Ovary (tissue), 9 donors: Measurements from ENCODE around the gene IL22RA2. TPM values are rescaled to one million over a fixed set of nuclear protein-coding genes. Genes with fewer than 3 reads are reported as not detected.

Experiments
- DNase-seq, 5 donors: peaks; one replicate each; pipeline ENCODE4 v3.0.0-alpha.2; 2019 to 2020
- H3K27ac ChIP-seq, 2 donors: fragments of 200-600 bp; one replicate each; pipeline versions ENCODE4 v1.5.1 to v1.8.0; 2019 to 2022
- H3K27me3 ChIP-seq: fragments of 200-600 bp; one replicate; pipeline ENCODE4 v1.8.0; 2022
- H3K36me3 ChIP-seq: fragments of 200-600 bp; sonication (generic); one replicate; pipeline ENCODE4 v1.5.1; 2019
- H3K4me1 ChIP-seq: one replicate; pipeline ENCODE4 v1.8.1; 2013; ENCODE audit warnings: mild to moderate bottlenecking, moderate library complexity; ENCODE audit not compliant: insufficient read depth
- H3K4me3 ChIP-seq: fragments of 200-600 bp; sonication (generic); one replicate; pipeline ENCODE4 v1.5.1; 2017
- H3K9me3 ChIP-seq, 2 donors: fragments of 200-600 bp in 1 of 2; sonication (generic) in 1 of 2; one replicate each; pipeline versions ENCODE4 v1.5.1 to v1.8.1; 2013 to 2019; ENCODE audit warnings: mild to moderate bottlenecking in 1 of 2, moderate library complexity in 1 of 2
- EP300 ChIP-seq: sonication (generic); formaldehyde crosslinking; IDR thresholded peaks from one replicate; pipeline ENCODE4 v1.6.1; 2017; ENCODE audit warnings: antibody characterized with exemption
- POLR2A ChIP-seq: fragments of 450-650 bp; IDR thresholded peaks from one replicate; pipeline ENCODE4 v1.6.1; 2017; ENCODE audit warnings: antibody characterized with exemption, mild to moderate bottlenecking, moderate library complexity
- WGBS, 3 donors: extraction: QIAGEN DNeasy Blood & Tissue Kit in 1 of 3; methylation state at CpG; one replicate each; pipeline versions ENCODE4 v1.1.5 to v1.1.7; 2013 to 2017; 5-methylcytosine and 5-hydroxymethylcytosine counted together
- intact Hi-C, 4 donors: fragments of 100-400 bp; cut with DNase I; formaldehyde crosslinking; loops; one replicate each; pipeline versions ENCODE4 v1.11.0 to v1.15.1; 2022 to 2023
- polyA plus RNA-seq, 2 donors: library from polyadenylated mRNA; stranded (reverse); fragments of 200-250 nt in 1 of 2; fragments of 350-450 nt in 1 of 2; fragmentation: Illumina TruSeq in 1 of 2; extraction: RNeasy Lipid Tissue Mini Kit (QIAGEN cat#74804) in 1 of 2; gene quantifications; one replicate each; pipeline ENCODE4 v1.2.3, GENCODE V29; 2013 to 2014
- total RNA-seq, 7 donors: library from RNA; depleted of rRNA in 2 of 7; stranded (reverse); fragments of >200 nt in 2 of 7; fragmentation: NEBNext Ultra II Directional in 3 of 7; extraction: Animal tissue kit (Norgen Biotek cat#: 25700) in 3 of 7; gene quantifications; one replicate each; pipeline versions ENCODE4 v1.1.0 to v1.2.4, GENCODE V29; 2016 to 2023
- TF ChIP-seq, protein P1 (sequence below), 3 donors: fragments of 450-650 bp in 2 of 3; fragments of 200-600 bp in 1 of 3; IDR thresholded peaks; one replicate each; pipeline versions ENCODE4 v1.5.1 to v1.8.0; 2016 to 2022; ENCODE audit warnings: antibody characterized with exemption in 3 of 3, mild to moderate bottlenecking in 1 of 3
- donor health status: DM: no; HTN: no; CAD: no; lungs with moderate emphysema.
- donor health status: DM: no; HTN: no; CAD: no.
- donor health status: Bipolar disorder and iron deficiency.
- donor health status: DM: yes; HTN: yes; CAD: no.
- donor health status: DM: no; HTN: no; CAD: no.
- donor health status: DM: yes; HTN: yes; CAD: no.

Gene IL22RA2
- total and polyA plus RNA-seq, 9 donors: not detected

DNA sequence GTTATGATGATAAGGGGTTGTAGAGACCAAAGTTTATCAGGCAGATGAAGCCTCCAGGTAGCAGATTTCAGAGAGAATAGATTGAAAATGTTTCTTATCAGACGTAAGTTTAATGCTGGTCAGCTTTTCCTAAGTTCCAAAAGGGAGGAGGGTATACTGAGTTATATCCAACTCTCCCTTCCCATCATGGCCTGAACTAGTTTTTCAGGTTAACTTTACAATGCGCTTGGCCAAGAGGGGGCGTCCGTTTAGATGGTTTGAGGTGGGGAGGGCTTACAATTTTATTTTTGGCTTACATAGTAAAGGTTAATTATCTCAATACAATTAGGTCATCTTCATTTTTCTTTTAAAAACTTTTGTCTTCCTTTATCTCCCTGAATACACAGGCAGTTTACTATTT is 19.4 kb upstream of the IL22RA2 start:
- no peaks in the 10 kb centered on the region for H3K9me3 ChIP-seq
- no peak overlapping the region for H3K27ac ChIP-seq
- no peaks in the 10 kb centered on the region for H3K27me3 ChIP-seq
- DNase-seq: no peak
- intact Hi-C loops: no loop called here
- H3K36me3 ChIP-seq: no peaks in the 10 kb centered on the region
- TF ChIP-seq POLR2A (no peak), EP300 (no peak)
- TF ChIP-seq, protein P1, sequence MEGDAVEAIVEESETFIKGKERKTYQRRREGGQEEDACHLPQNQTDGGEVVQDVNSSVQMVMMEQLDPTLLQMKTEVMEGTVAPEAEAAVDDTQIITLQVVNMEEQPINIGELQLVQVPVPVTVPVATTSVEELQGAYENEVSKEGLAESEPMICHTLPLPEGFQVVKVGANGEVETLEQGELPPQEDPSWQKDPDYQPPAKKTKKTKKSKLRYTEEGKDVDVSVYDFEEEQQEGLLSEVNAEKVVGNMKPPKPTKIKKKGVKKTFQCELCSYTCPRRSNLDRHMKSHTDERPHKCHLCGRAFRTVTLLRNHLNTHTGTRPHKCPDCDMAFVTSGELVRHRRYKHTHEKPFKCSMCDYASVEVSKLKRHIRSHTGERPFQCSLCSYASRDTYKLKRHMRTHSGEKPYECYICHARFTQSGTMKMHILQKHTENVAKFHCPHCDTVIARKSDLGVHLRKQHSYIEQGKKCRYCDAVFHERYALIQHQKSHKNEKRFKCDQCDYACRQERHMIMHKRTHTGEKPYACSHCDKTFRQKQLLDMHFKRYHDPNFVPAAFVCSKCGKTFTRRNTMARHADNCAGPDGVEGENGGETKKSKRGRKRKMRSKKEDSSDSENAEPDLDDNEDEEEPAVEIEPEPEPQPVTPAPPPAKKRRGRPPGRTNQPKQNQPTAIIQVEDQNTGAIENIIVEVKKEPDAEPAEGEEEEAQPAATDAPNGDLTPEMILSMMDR (IDR thresholded peaks at IDR 0.05): no peak
- peaks cover 5% of the 10 kb centered on the region for H3K4me1 ChIP-seq
- WGBS, 3 donors: 82 to 86% (median 83%) methylated on average over 4 of the region's 4 CpGs
- H3K4me3 ChIP-seq: no peak overlapping the region

DNA sequence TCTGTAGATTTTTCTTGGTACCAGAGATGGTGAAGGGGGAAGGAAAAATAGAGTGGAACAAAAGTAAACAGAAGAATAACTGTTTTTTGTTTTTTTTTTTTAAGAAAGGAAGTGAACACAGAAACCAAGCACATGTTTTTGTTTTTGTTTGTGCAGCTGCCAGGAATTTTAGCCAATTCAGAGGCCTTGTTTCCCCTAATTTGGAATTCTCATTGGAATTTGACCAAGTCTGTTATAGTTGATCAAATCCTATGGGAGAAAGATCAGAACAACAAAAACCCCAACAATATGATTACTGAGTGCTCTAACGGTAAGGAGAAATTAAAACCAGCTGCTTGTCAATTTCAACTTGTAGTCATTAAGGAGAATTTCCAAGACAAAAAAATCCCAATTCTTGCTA is 18.2 kb upstream of the IL22RA2 start:
- DNase-seq: no peak
- TF ChIP-seq EP300 (no peak), POLR2A (no peak)
- TF ChIP-seq, protein P1 (IDR thresholded peaks at IDR 0.05): no peak
- no peaks in the 10 kb centered on the region for H3K27me3 ChIP-seq
- no peaks in the 10 kb centered on the region for H3K36me3 ChIP-seq
- no peaks in the 10 kb centered on the region for H3K9me3 ChIP-seq
- H3K27ac ChIP-seq: no peak overlapping the region
- intact Hi-C loops: no loop called here
- peaks cover 5% of the 10 kb centered on the region for H3K4me1 ChIP-seq
- H3K4me3 ChIP-seq: no peak overlapping the region
- WGBS, 3 donors: 4 to 11% (median 5%) methylated on average over 1 of the region's 1 CpG

DNA sequence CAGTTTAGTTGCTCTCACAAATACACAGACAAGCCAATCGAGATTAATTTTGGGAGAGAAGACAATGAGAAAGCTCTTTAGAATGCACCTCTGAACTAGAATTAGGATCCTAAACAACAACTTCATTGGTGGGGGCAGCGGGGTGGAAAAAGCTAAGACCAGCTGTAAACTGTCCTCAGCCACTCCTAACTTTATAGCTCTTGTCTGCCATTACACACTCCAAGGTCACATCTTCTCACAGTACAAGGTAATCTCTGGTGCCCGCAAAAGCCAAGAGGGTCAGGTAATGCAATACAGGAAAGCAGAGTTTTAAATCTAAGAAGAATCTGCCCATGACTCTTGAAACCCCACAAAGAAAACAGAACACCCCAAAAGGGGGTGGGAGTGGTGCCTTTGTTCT is 17.8 kb upstream of the IL22RA2 start:
- Histone ChIP-seq H3K27ac (no peak overlapping the region), H3K4me3 (no peak overlapping the region), H3K27me3 (no peaks in the 10 kb centered on the region), H3K9me3 (no peaks in the 10 kb centered on the region), H3K36me3 (no peaks in the 10 kb centered on the region), H3K4me1 (peaks cover 5% of the 10 kb centered on the region)
- no peak for TF ChIP-seq POLR2A
- TF ChIP-seq, protein P1 (IDR thresholded peaks at IDR 0.05): no peak
- no peak for TF ChIP-seq EP300
- DNase-seq: no peak
- intact Hi-C loops: no loop called here
- 24 to 43% (median 24%) methylated on average over 3 of the region's 3 CpGs for WGBS, 3 donors

DNA sequence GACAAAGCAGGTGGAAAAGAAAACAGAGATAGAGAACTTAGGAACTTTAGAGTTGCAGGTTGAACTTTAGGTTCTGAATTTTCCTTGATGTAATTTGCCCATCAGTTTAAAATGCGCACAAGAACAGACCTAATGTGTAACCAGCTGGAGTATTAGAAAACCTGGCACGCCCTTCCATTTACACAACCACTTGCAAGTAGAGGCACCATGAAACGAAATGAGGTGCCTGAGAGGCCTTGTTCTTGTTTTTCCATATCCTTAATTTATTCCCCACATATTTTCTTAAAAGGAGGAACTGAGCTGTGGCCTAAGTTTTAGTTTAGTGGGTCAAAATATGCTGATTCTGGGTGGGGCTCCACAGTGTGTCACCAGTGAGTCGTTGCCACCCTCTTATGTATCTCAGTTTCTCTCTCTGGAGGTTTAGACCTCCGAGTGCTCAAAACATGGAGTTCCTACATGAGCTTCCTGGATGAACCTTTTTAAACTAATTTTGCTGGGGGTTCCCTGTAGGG is 17.2 kb upstream of the IL22RA2 start:
- intact Hi-C loops: no loop called here
- Histone ChIP-seq H3K27ac (no peak overlapping the region), H3K4me1 (peaks cover 5% of the 10 kb centered on the region), H3K36me3 (no peaks in the 10 kb centered on the region), H3K27me3 (no peaks in the 10 kb centered on the region), H3K4me3 (no peak overlapping the region), H3K9me3 (no peaks in the 10 kb centered on the region)
- TF ChIP-seq POLR2A (no peak), EP300 (no peak)
- TF ChIP-seq, protein P1 (IDR thresholded peaks at IDR 0.05): no peak
- WGBS, 3 donors: 89 to 94% (median 90%) methylated on average over 5 of the region's 5 CpGs
- DNase-seq: no peak
